AG04450 (cell line): Measurements from ENCODE around the gene TIMM13. TPM values are rescaled to one million over a fixed set of nuclear protein-coding genes. Genes with fewer than 3 reads are reported as not detected.

Experiments
- CTCF ChIA-PET: fragments of 300-600, 350-600 bp; formaldehyde crosslinking; extraction: SDS; loops from one replicate; lab custom pipeline; 2022; ENCODE audit warnings: antibody characterized with exemption, inconsistent platforms; lab: Charles Lee
- POLR2A ChIA-PET: fragments of 350-600 bp; formaldehyde crosslinking; extraction: SDS; loops from one replicate; lab custom pipeline; 2021; ENCODE audit warnings: antibody characterized with exemption, inconsistent platforms; lab: Yijun Ruan, JAX
- DNase-seq: peaks from one replicate; pipeline ENCODE4 v3.0.0-alpha.2; 2011; ENCODE audit warnings: low read depth, low spot score
- H3K27ac ChIP-seq: one replicate; pipeline ENCODE4 v1.5.1; 2012; ENCODE audit warnings: low read depth, low read length, control low read depth
- H3K27me3 ChIP-seq: one replicate; pipeline ENCODE4 v1.6.0; 2012; ENCODE audit warnings: low read length; ENCODE audit not compliant: control insufficient read depth, insufficient read depth
- H3K4me3 ChIP-seq: 2 replicates; pipeline ENCODE4 v1.5.1; 2011; ENCODE audit warnings: mild to moderate bottlenecking, low read depth, low read length, control low read depth
- H3K9me3 ChIP-seq: 2 replicates; pipeline ENCODE4 v1.5.1; 2012; ENCODE audit warnings: low read length; ENCODE audit not compliant: control insufficient read depth, insufficient read depth
- CTCF ChIP-seq: IDR thresholded peaks from 2 replicates; pipeline ENCODE4 v1.5.1; 2011; ENCODE audit warnings: low read depth, low read length, control low read depth, inconsistent platforms
- polyA minus RNA-seq: library from RNA; depleted of rRNA, polyadenylated mRNA; stranded (reverse); fragments of >200 nt; gene quantifications from 2 replicates; pipeline ENCODE4 v1.2.3, GENCODE V29; 2011; rRNA and poly(A)+ RNA removed
- polyA plus RNA-seq: library from polyadenylated mRNA; depleted of rRNA; stranded (reverse); fragments of >200 nt; gene quantifications from 2 replicates; pipeline ENCODE4 v1.2.3, GENCODE V29; 2011; rRNA removed

TIMM13 gene
- polyA plus RNA-seq = 21.6 and 34.3 TPM in 2 replicates
- polyA minus RNA-seq = 6.3 and 7.3 TPM in 2 replicates

DNA sequence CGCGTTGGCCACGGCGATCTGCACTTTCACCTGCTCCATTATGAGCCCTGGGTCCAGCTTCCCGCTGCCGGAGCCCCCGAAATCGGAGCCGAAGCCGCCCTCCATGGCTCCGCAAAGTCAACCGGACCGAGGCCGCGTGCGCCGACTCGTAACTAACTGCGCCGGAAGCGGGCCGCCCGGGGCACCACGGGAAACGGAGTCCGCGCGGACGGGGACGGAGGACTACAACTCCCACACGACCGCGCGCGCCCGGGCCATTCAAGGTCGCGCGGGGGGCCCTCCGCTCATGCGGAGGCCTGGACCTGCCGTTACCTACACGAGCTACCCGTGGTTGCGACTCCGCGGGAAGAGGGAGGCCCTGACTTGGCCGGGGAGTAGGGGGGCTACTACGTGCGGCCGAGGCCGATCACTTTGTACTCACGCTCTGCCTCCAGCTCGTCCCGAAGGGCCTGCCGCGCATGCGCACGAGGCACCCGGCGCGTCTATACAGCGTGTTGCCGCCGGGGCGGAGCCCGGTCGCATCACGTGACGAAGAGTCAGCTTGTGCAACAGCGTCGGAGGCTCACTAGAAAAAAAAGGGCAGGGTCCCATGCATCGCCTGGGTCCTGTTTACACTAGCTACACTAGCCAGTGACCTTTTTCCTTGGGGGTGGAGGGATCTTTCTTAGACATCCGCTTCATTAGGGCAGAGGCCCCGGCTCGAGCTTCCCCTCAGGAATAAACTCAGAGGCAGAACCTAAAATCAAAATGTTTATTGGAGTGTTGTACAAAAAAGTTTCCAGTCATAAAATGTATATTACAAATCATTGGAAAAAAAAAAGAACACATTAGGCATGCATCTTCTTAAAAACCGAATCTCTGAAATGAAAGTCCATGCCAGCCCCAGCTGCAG lies at the start of gene TIMM13:
Gene TIMM13, minus strand, starts transcription at position 158 of the 892 bp plus-strand sequence. Its CDS starts 53 bp downstream, at position 105.
- Histone ChIP-seq H3K27me3 (no peaks in the 10 kb centered on the region), H3K27ac (peak within 1 kb of the TSS; percentile 94), H3K9me3 (no peaks in the 10 kb centered on the region; the same call in 1 of the 2 replicates), H3K4me3 (peak within 1 kb of the TSS; percentile 88)
- CTCF ChIA-PET = interaction anchor here (0.5 to 1.6 kb wide), 5 partner anchors 182 to 283 kb away, joined by 3 to 7 read pairs (median 4); no protein-coding TSS in a partner anchor
- no peak for TF ChIP-seq CTCF
- DNase-seq = peak; percentile 91
- POLR2A ChIA-PET = interaction anchor here (0.5 to 2.8 kb wide), 10 partner anchors 11 to 183 kb away, joined by 3 to 34 read pairs (median 4); partner anchors contain the start of genes GADD45B and LMNB2

DNA sequence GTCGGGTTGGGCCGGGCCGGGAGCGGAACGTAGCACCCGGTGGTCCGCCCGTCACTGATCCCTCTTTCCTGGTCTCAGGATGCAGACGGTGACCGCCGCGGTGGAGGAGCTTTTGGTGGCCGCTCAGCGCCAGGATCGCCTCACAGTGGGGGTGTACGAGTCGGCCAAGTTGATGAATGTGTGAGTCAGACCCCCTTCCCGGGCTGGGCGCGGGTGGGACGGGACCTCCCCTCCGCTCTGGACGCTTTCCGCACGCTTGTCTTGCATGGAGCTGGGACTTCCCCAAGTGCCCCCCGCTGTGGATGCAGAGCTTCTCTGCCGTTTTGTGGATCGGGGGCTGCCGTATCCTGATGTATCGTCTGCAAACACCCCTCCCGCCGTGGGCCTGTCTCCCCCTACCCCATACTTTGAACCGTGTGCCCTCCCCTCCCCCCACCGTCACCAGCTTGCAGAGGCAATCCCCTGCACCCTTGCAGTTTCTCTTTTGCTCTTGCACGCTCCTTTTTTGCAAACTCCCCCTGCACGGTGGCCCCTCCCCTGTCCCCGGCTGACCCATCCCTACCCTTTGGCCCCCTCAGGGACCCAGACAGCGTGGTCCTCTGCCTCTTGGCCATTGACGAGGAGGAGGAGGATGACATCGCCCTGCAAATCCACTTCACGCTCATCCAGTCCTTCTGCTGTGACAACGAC lies 49.2 kb upstream of the TIMM13 start:
- peak overlapping the region; percentile 94 for H3K4me3 ChIP-seq
- peak overlapping the region; percentile 77 for H3K27ac ChIP-seq
- H3K27me3 ChIP-seq = no peaks in the 10 kb centered on the region
- no peak for TF ChIP-seq CTCF
- ChIA-PET CTCF (interaction anchor here (2.2 to 3.9 kb wide), 4 partner anchors 102 to 160 kb away, joined by 10 to 27 read pairs (median 16); no protein-coding TSS in a partner anchor), POLR2A (interaction anchor here (0.5 to 4.2 kb wide), 69 partner anchors 8 to 1204 kb away, joined by 3 to 266 read pairs (median 6); partner anchors contain the start of genes LMNB2, SF3A2, THOP1 and TIMM13)
- peaks cover 8% of the 10 kb centered on the region for H3K9me3 ChIP-seq
- DNase-seq = no peak

GRCh38 chr19:2475702-2476450 lies 48.5 kb upstream of the TIMM13 start, which contains the start of gene GADD45B:
Gene GADD45B (plus strand): TSS chr19:2476127. CDS start chr19:2476359, 232 bp downstream.
- CTCF ChIA-PET = interaction anchor here (2.2 to 3.9 kb wide), 4 partner anchors 103 to 161 kb away, joined by 10 to 27 read pairs (median 16); no protein-coding TSS in a partner anchor
- peak; percentile 97 for DNase-seq
- no peak for TF ChIP-seq CTCF
- H3K9me3 ChIP-seq = peaks cover 4% of the 10 kb centered on the region; the same call in 1 of the 2 replicates
- H3K27me3 ChIP-seq = no peaks in the 10 kb centered on the region
- H3K27ac ChIP-seq = peak within 1 kb of the TSS; percentile 77
- POLR2A ChIA-PET = interaction anchor here (0.5 to 4.2 kb wide), 73 partner anchors 8 to 1203 kb away, joined by 3 to 266 read pairs (median 6); partner anchors contain the start of genes LMNB2, SF3A2, THOP1 and TIMM13
- peak within 1 kb of the TSS; percentile 94 for H3K4me3 ChIP-seq

DNA sequence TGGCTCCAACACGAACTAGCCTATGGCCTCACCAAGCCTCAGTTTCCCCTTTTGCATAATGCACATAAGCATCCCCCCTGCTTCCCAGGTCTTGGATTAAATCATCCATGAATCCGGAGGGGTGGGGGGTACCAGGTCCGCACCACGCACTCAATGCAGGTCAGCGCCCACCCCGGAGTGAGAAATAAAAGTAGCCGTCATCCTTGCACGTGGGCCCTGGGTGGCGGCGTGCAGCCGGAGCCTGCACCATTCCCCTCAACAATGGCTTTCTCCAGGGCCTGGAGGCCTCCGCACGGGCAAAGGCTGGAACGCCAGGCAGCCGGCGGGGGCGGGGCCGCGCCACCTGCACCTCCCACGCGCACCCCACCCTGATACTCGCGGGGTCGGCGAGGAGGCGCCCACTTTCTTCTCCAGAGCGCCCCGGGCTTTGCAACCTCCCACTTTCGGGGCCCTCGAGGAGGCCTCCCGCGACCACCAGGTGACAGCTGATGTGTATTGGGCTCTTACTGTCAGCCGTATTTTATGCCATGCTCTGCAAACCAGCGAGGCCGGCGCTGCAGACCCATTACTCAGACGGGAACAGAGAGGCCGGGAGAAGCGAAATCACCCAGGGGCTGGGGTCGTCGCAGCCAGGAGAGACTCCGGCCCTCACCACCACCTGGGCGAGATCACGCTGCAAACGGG lies 47.8 kb upstream of the TIMM13 start:
- ChIA-PET CTCF (interaction anchor here (2.2 to 3.9 kb wide), 4 partner anchors 104 to 162 kb away, joined by 10 to 27 read pairs (median 16); no protein-coding TSS in a partner anchor), POLR2A (interaction anchor here (0.5 to 4.2 kb wide), 59 partner anchors 8 to 475 kb away, joined by 3 to 266 read pairs (median 8); partner anchors contain the start of genes LMNB2, THOP1, TIMM13 and ZNF555)
- H3K27ac ChIP-seq = peak overlapping the region; percentile 73
- H3K9me3 ChIP-seq = peaks cover 4% of the 10 kb centered on the region; the same call in 1 of the 2 replicates
- H3K27me3 ChIP-seq = no peaks in the 10 kb centered on the region
- H3K4me3 ChIP-seq = peak overlapping the region; percentile 62
- DNase-seq = no peak
- no peak for TF ChIP-seq CTCF
